GM11168 (cell line): ENCODE results near the gene SLC6A19.

ENCODE experiments used
- in situ Hi-C: fragments of 300-500 bp; cut with MboI; formaldehyde crosslinking; loops from one replicate; pipeline ENCODE4 v1.12.0; 2022; ENCODE audit warnings: low sequenced_read_pairs; ENCODE audit not compliant: unreplicated experiment

Gene SLC6A19

GRCh38 chr5:1189269-1189668, 12.1 kb upstream of the SLC6A19 start:
- in situ Hi-C loops = no loop called here

GRCh38 chr5:1190278-1190677, 11.1 kb upstream of the SLC6A19 start:
- in situ Hi-C loops = no loop called here

GRCh38 chr5:1190837-1191239, 10.6 kb upstream of the SLC6A19 start:
- in situ Hi-C loops = no loop called here

GRCh38 chr5:1192971-1193590, 8.3 kb upstream of the SLC6A19 start:
- in situ Hi-C loops = no loop called here

GRCh38 chr5:1193591-1193985, 7.8 kb upstream of the SLC6A19 start:
- in situ Hi-C loops = no loop called here

GRCh38 chr5:1194378-1194777, 7.0 kb upstream of the SLC6A19 start:
- in situ Hi-C loops = no loop called here

GRCh38 chr5:1195439-1195838, 6.0 kb upstream of the SLC6A19 start:
- in situ Hi-C loops = no loop called here

- in situ Hi-C loops = no loop called here
These were observed 5.5 kb upstream of the SLC6A19 start for GRCh38 chr5:1195916-1196315.

GRCh38 chr5:1196562-1196961, 4.8 kb upstream of the SLC6A19 start:
- in situ Hi-C loops = no loop called here

GRCh38 chr5:1197876-1198666, 3.3 kb upstream of the SLC6A19 start:
- in situ Hi-C loops = no loop called here

- in situ Hi-C loops = no loop called here
These were observed 2.1 kb upstream of the SLC6A19 start for GRCh38 chr5:1199340-1199648.

GRCh38 chr5:1199649-1200494, 1.5 kb upstream of the SLC6A19 start:
- in situ Hi-C loops = no loop called here

GRCh38 chr5:1200495-1201326, 684 bp upstream of the SLC6A19 start:
- in situ Hi-C loops = no loop called here

- in situ Hi-C loops = no loop called here
These were observed 817 bp downstream of the SLC6A19 start for GRCh38 chr5:1202026-1202797.

GRCh38 chr5:1202798-1203185, 1.4 kb downstream of the SLC6A19 start:
- in situ Hi-C loops = no loop called here

- in situ Hi-C loops = no loop called here
These were observed 2.0 kb downstream of the SLC6A19 start for GRCh38 chr5:1203311-1203967.

- in situ Hi-C loops = no loop called here
These were observed 2.7 kb downstream of the SLC6A19 start for GRCh38 chr5:1203968-1204692.

GRCh38 chr5:1204693-1205242, 3.4 kb downstream of the SLC6A19 start:
- in situ Hi-C loops = no loop called here
